ENCODE measurements around the gene CORO2B.

The CORO2B gene

GRCh38 chr15:68574629-68575028 lies 4.2 kb upstream of the CORO2B start:
- DNase-seq = no peak

- no peak for DNase-seq
Measured at GRCh38 chr15:68576235-68576892, 2.4 kb upstream of the CORO2B start.

GRCh38 chr15:68578175-68578979 lies 416 bp upstream of the CORO2B start:
- peak; percentile 38 for DNase-seq

- no peak for DNase-seq
Measured at GRCh38 chr15:68580026-68580882, 1.5 kb downstream of the CORO2B start.

- no peak for DNase-seq
Measured at GRCh38 chr15:68580883-68581155, 2.0 kb downstream of the CORO2B start.

GRCh38 chr15:68581725-68582124 lies 2.9 kb downstream of the CORO2B start:
- DNase-seq = no peak

GRCh38 chr15:68582236-68582635 lies 3.4 kb downstream of the CORO2B start:
- no peak for DNase-seq

- DNase-seq = no peak
Measured at GRCh38 chr15:68582864-68583263, 4.1 kb downstream of the CORO2B start.

- no peak for DNase-seq
Measured at GRCh38 chr15:68583321-68583720, 4.5 kb downstream of the CORO2B start.

- no peak for DNase-seq
Measured at GRCh38 chr15:68583936-68584755, 5.4 kb downstream of the CORO2B start.

- no peak for DNase-seq
Measured at GRCh38 chr15:68584756-68585573, 6.2 kb downstream of the CORO2B start.

- DNase-seq = no peak
Measured at GRCh38 chr15:68585574-68586273, 6.9 kb downstream of the CORO2B start.

GRCh38 chr15:68586274-68586961 lies 7.6 kb downstream of the CORO2B start:
- no peak for DNase-seq

GRCh38 chr15:68587769-68588385 lies 9.1 kb downstream of the CORO2B start:
- no peak for DNase-seq

GRCh38 chr15:68589053-68589452 lies 10.3 kb downstream of the CORO2B start:
- no peak for DNase-seq

GRCh38 chr15:68589783-68590710 lies 11.3 kb downstream of the CORO2B start:
- no peak for DNase-seq

GRCh38 chr15:68590721-68591389 lies 12.1 kb downstream of the CORO2B start:
- no peak for DNase-seq

- no peak for DNase-seq
Measured at GRCh38 chr15:68592054-68592453, 13.3 kb downstream of the CORO2B start.
